Heart right ventricle (tissue), 16 donors: ENCODE results near the gene NADSYN1. TPM values are rescaled to one million over a fixed set of nuclear protein-coding genes. Genes with fewer than 3 reads are reported as not detected.
A peak's percentile ranks its signal among the peaks of the same experiment; 100 is the strongest.

Experiments used
- ATAC-seq, 8 donors: fragments of 200-7000 bp; cut with Tn5 transposase; one replicate each; pipeline ENCODE4 v1.9.1; 2020; ENCODE audit warnings: mild to moderate bottlenecking in 8 of 8, moderate library complexity in 8 of 8, moderate number of reproducible peaks in 1 of 8
- DNase-seq, 2 donors: peaks; one replicate each; pipeline ENCODE4 v3.0.0-alpha.2; 2020
- H3K27ac ChIP-seq, 10 donors: fragments of 200-600 bp; sonication (generic) in 2 of 10; one replicate each; pipeline versions ENCODE4 v1.5.0 to v1.8.0; 2020 to 2022; ENCODE audit warnings: mild to moderate bottlenecking in 3 of 10
- H3K27me3 ChIP-seq, 7 donors: fragments of 200-600 bp; one replicate each; pipeline ENCODE4 v1.8.0; 2021 to 2022; ENCODE audit warnings: mild to moderate bottlenecking in 2 of 7
- H3K36me3 ChIP-seq, 9 donors: fragments of 200-600 bp; sonication (generic) in 1 of 9; one replicate each; pipeline versions ENCODE4 v1.5.0 to v1.8.0; 2020 to 2022; ENCODE audit warnings: mild to moderate bottlenecking in 2 of 9
- H3K4me1 ChIP-seq, 9 donors: fragments of 200-600 bp; sonication (generic) in 1 of 9; one replicate each; pipeline versions ENCODE4 v1.5.0 to v1.8.0; 2020 to 2022; ENCODE audit warnings: mild to moderate bottlenecking in 4 of 9
- H3K4me3 ChIP-seq, 10 donors: fragments of 200-600 bp; sonication (generic) in 2 of 10; one replicate each; pipeline versions ENCODE4 v1.5.0 to v1.8.0; 2020 to 2022; ENCODE audit warnings: mild to moderate bottlenecking in 7 of 10, moderate library complexity in 2 of 10
- H3K9me3 ChIP-seq, 11 donors: fragments of 200-600 bp in 10 of 11; sonication (generic) in 2 of 11; one replicate each; pipeline versions ENCODE4 v1.5.0 to v1.8.0; 2013 to 2022; ENCODE audit warnings: mild to moderate bottlenecking in 2 of 11, control low read depth in 1 of 11, moderate library complexity in 1 of 11
- CTCF ChIP-seq, 9 donors: fragments of 200-600 bp; sonication (generic) in 2 of 9; IDR thresholded peaks; one replicate each; pipeline versions ENCODE4 v1.5.0 to v1.8.0; 2021 to 2022; ENCODE audit warnings: antibody characterized with exemption in 9 of 9, mild to moderate bottlenecking in 5 of 9, moderate library complexity in 1 of 9
- WGBS, 2 donors: extraction: QIAGEN DNeasy Blood & Tissue Kit; methylation state at CpG; one replicate each; pipeline ENCODE4 v1.1.7; 2013; ENCODE audit warnings: inconsistent platforms in 1 of 2; 5-methylcytosine and 5-hydroxymethylcytosine counted together
- intact Hi-C, 10 donors: fragments of 100-400 bp; cut with DNase I; formaldehyde crosslinking; loops; one replicate each; pipeline versions ENCODE4 v1.11.1 to v1.14.2; 2022
- polyA plus RNA-seq, 2 donors: library from polyadenylated mRNA; stranded (reverse); fragments of 200-250 nt; gene quantifications; one replicate each; pipeline ENCODE4 v1.2.3, GENCODE V29; 2013
- total RNA-seq, 10 donors: library from RNA; stranded (reverse); fragmentation: NEBNext Ultra II Directional in 3 of 10; extraction: Animal tissue kit (Norgen Biotek cat#: 25700) in 3 of 10; gene quantifications; one replicate each; pipeline versions ENCODE4 v1.2.1 to v1.2.4, GENCODE V29; 2021 to 2023
- donor health status: Arrhythmogenic right ventricular cardiomyopathy.
- donor health status: ischemic (EF 13 %, LVEDD 7.1; RV severe dilation, severe dysfunction).
- donor health status: healthy with polysubstance abuse.
- donor health status: DM: no; HTN: yes; CAD: no.
- donor health status: DM: no; HTN: no; CAD: no.
- donor health status: ischemic (EF 25% LVEDD 6.9; RV normal size, moderate dysfunction).
- donor health status: ischemic (EF 25% LVEDD 5.7; RV mildly dilated, moderate dysfunction).
- donor health status: healthy.
- donor health status: DM: yes; HTN: yes; CAD: no.
- donor health status: Ischemic cardiomyopathy.
- donor health status: ischemic (EF 35%, LVEDD 5.7; RV mildly dilated, moderate dysfunction).
- donor health status: nonischemic (EF 11% LVEDD 7.7; RV severe dilation, severe dysfunction).
- donor health status: DM: yes; HTN: yes; CAD: no.
- donor health status: PGD.
- donor health status: ischemic (EF 29% LVEDD 5.4; RV normal size, mild dysfunction).
- donor health status: nonischemic (EF 23%, LVEDD 6.1; RV moderate dilation, normal function).

The NADSYN1 gene
- total and polyA plus RNA-seq, 12 donors = 13.4 to 32.0 (median 16.9) TPM

- Histone ChIP-seq H3K4me3 (peak within 1 kb of the TSS; percentile 26 to 86 (median 72)), H3K36me3 (peaks cover 0 to 23% (median 0%) of the 10 kb centered on the region in 9 donors), H3K27me3 (no peaks in the 10 kb centered on the region), H3K9me3 (peaks cover 0 to 12% (median 0%) of the 10 kb centered on the region in 11 donors), H3K4me1 (peaks cover 4 to 50% (median 23%) of the 10 kb centered on the region in 9 donors), H3K27ac (peak within 1 kb of the TSS in 9 of 10 donors; percentile 40 to 82 (median 66))
- TF ChIP-seq CTCF (IDR thresholded peaks at IDR 0.05) = peak in 1 of 9 donors; percentile 11
- peak; percentile 86 to 92 (median 91) for ATAC-seq
- peak; percentile 94 to 96 for DNase-seq
- intact Hi-C loops = no loop called here
- 0 to 1% methylated on average over 78 of the region's 78 CpGs for WGBS, 2 donors
These were observed 4.5 kb upstream of the NADSYN1 start, which contains the start of gene DHCR7 for GRCh38 chr11:71448257-71449171. TSS of gene DHCR7 (minus strand) at chr11:71448393. CDS start at chr11:71444952, 3,441 bp downstream.

GRCh38 chr11:71449596-71449995 lies 3.4 kb upstream of the NADSYN1 start:
- 57% methylated on average over 6 of the region's 6 CpGs for WGBS, 2 donors
- H3K27ac ChIP-seq = peak overlapping the region in 5 of 10 donors; percentile 57 to 82 (median 67)
- TF ChIP-seq CTCF (IDR thresholded peaks at IDR 0.05) = no peak
- H3K9me3 ChIP-seq = peaks cover 0 to 12% (median 0%) of the 10 kb centered on the region in 11 donors
- peak overlapping the region in 5 of 10 donors; percentile 64 to 86 (median 74) for H3K4me3 ChIP-seq
- ATAC-seq (no peak), DNase-seq (no peak)
- H3K27me3 ChIP-seq = no peaks in the 10 kb centered on the region
- peaks cover 0 to 12% (median 0%) of the 10 kb centered on the region in 9 donors for H3K36me3 ChIP-seq
- intact Hi-C loops = no loop called here
- peaks cover 4 to 60% (median 34%) of the 10 kb centered on the region in 9 donors for H3K4me1 ChIP-seq

GRCh38 chr11:71450507-71450906 lies 2.5 kb upstream of the NADSYN1 start:
- intact Hi-C loops = no loop called here
- WGBS, 2 donors = 76 to 93% methylated on average over 2 of the region's 2 CpGs

More at GRCh38 chr11:71450507-71450906, 2.5 kb upstream of the NADSYN1 start:
- Histone ChIP-seq H3K36me3 (peaks cover 0 to 16% (median 7%) of the 10 kb centered on the region in 9 donors), H3K4me3 (no peak overlapping the region), H3K27ac (peak overlapping the region in 1 of 10 donors; percentile 95), H3K27me3 (no peaks in the 10 kb centered on the region), H3K9me3 (peaks cover 0 to 12% (median 0%) of the 10 kb centered on the region in 11 donors), H3K4me1 (peaks cover 4 to 63% (median 34%) of the 10 kb centered on the region in 9 donors)
- no peak for TF ChIP-seq CTCF (IDR thresholded peaks at IDR 0.05)
- ATAC-seq (no peak), DNase-seq (no peak)
